MM.1S (cell line): ENCODE measurements around the gene SLC25A22.

Experiments used
- CTCF ChIP-seq: fragments of 300-600 bp; sonication (generic); IDR thresholded peaks from 2 replicates; pipeline ENCODE4 v1.5.1; 2016; ENCODE audit warnings: antibody characterized with exemption, low read length, mixed read lengths
- EZH2 ChIP-seq: fragments of 300-600 bp; sonication (generic); optimal IDR thresholded peaks from 2 replicates; pipeline ENCODE3; 2017; ENCODE audit warnings: low read depth, mild to moderate bottlenecking, antibody characterized with exemption, low read length, mixed read lengths

- no peak for TF ChIP-seq CTCF
- TF ChIP-seq EZH2: no peak
These were observed 5.9 kb upstream of the SLC25A22 start for GRCh38 chr11:803770-804598.
